Measurements from ENCODE around the gene TRMT61B. TPM values are rescaled to one million over a fixed set of nuclear protein-coding genes. Genes with fewer than 3 reads are reported as not detected.

Gene TRMT61B
- total and polyA plus RNA-seq, 9 of the 15 experiments (the other 6 are each of a cell fraction or from before 2014, with no cell fraction given): 13.2 to 28.3 (median 19.5) TPM

DNA sequence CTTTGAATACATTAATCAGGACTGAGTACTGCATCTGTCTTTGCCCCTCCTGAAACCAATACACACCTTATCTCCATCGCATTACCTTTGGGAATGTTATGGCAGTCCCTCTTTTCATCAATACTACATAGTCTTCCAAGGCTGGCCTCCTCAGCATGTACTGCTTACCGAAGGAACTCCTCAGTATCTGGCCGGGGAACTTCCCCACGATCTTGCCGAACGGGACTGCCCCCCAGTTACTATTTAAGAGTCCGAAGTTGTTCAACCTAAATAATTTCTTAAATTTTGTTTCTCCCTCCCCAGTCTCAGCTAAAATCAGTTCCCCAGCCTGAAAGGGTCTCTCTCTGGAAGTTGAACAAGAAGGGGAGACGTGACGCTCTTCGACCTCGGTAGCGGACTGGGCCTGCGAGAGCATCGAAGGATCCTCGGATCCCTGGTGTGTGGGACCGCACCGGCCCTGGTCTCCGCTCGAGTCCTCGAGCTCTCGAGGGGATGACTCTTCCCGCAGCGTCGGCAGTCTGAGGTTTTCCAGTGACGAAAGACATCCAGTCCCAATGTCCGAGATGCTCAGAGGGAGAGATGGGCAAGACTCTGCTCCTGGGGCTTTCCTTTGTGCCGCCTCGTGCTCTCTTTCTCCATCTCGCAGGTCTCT is 489 bp downstream of the TRMT61B start (continued):
- TF ChIP-seq, protein P1, sequence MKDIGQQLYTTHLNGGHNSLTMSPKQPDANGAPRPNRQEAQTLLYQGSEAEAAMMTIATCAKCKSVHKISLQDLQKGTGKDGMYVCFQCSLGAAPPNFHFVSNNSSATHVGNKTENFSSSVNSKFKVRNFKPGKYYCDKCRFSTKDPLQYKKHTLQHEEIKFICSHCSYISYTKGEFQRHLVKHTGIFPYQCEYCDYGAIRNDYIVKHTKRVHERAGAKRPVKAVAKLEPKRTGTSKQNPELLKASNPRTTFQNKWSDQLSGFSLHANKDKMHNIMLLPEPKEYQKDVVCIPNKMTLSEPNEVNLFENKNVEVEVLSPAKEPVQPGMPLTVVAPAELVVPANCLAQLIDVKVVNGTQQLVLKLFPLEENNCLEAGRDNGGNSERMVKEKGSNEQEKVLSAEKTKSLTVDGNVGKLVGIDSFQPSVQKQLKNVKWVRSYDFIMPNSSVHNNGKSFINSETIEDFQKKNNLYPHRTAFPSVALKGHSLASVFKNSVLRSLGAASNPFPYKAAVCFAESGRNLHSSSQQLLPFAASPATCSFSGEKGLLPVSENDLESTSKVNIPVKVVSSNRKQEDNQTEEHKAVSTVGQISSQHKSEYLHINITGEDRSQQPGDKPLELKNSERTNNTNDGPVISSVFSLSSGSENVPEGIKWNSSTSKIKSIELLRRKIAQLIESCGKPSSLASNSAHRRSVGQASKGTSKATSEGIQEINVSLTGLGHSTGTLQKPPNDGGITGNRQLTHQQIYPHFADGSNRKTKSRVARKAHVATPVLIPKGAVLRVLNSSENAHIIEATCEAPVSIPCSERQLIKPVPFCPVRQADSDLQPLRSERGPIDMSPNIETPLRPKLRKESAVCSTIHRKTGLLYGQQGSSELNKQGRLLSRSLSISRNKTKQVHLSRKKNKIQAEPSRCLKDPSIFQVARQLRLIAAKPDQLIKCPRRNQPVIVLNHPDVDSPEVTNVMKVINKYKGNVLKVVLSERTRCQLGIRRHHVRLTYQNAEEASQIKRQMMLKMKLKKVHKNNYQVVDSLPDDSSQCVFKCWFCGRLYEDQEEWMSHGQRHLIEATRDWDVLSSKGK (CRISPR knock-in tag; IDR thresholded peaks at IDR 0.05): no peak
- peak; percentile 43; the same call in 1 of the 2 replicates for TF ChIP-seq LCOR (CRISPR knock-in tag; IDR thresholded peaks at IDR 0.05)
- peak; percentile 74; the same call in 1 of the 2 replicates for TF ChIP-seq KAT7 (CRISPR knock-in tag; IDR thresholded peaks at IDR 0.05; ENCODE audit: borderline replicate concordance)
- TF ChIP-seq GTF2A2 (tag; IDR thresholded peaks at IDR 0.05): no peak
- no peak for TF ChIP-seq MCM5 (IDR thresholded peaks at IDR 0.05; ENCODE audit: low read depth)
- TF ChIP-seq TCF3 (CRISPR knock-in tag; IDR thresholded peaks at IDR 0.05): no peak
- TF ChIP-seq HEY1 (CRISPR knock-in tag; IDR thresholded peaks at IDR 0.05; ENCODE audit: borderline replicate concordance): no peak
- TF ChIP-seq, protein P2, sequence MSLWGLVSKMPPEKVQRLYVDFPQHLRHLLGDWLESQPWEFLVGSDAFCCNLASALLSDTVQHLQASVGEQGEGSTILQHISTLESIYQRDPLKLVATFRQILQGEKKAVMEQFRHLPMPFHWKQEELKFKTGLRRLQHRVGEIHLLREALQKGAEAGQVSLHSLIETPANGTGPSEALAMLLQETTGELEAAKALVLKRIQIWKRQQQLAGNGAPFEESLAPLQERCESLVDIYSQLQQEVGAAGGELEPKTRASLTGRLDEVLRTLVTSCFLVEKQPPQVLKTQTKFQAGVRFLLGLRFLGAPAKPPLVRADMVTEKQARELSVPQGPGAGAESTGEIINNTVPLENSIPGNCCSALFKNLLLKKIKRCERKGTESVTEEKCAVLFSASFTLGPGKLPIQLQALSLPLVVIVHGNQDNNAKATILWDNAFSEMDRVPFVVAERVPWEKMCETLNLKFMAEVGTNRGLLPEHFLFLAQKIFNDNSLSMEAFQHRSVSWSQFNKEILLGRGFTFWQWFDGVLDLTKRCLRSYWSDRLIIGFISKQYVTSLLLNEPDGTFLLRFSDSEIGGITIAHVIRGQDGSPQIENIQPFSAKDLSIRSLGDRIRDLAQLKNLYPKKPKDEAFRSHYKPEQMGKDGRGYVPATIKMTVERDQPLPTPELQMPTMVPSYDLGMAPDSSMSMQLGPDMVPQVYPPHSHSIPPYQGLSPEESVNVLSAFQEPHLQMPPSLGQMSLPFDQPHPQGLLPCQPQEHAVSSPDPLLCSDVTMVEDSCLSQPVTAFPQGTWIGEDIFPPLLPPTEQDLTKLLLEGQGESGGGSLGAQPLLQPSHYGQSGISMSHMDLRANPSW (CRISPR knock-in tag; IDR thresholded peaks at IDR 0.05): no peak
- TF ChIP-seq BACH1 (tag; IDR thresholded peaks at IDR 0.05): no peak
- TF ChIP-seq, protein P3, sequence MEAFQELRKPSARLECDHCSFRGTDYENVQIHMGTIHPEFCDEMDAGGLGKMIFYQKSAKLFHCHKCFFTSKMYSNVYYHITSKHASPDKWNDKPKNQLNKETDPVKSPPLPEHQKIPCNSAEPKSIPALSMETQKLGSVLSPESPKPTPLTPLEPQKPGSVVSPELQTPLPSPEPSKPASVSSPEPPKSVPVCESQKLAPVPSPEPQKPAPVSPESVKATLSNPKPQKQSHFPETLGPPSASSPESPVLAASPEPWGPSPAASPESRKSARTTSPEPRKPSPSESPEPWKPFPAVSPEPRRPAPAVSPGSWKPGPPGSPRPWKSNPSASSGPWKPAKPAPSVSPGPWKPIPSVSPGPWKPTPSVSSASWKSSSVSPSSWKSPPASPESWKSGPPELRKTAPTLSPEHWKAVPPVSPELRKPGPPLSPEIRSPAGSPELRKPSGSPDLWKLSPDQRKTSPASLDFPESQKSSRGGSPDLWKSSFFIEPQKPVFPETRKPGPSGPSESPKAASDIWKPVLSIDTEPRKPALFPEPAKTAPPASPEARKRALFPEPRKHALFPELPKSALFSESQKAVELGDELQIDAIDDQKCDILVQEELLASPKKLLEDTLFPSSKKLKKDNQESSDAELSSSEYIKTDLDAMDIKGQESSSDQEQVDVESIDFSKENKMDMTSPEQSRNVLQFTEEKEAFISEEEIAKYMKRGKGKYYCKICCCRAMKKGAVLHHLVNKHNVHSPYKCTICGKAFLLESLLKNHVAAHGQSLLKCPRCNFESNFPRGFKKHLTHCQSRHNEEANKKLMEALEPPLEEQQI (IDR thresholded peaks at IDR 0.05): no peak
- TF ChIP-seq, protein P4, sequence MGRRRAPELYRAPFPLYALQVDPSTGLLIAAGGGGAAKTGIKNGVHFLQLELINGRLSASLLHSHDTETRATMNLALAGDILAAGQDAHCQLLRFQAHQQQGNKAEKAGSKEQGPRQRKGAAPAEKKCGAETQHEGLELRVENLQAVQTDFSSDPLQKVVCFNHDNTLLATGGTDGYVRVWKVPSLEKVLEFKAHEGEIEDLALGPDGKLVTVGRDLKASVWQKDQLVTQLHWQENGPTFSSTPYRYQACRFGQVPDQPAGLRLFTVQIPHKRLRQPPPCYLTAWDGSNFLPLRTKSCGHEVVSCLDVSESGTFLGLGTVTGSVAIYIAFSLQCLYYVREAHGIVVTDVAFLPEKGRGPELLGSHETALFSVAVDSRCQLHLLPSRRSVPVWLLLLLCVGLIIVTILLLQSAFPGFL (CRISPR knock-in tag; IDR thresholded peaks at IDR 0.05): 0 out of 2 replicates have a peak, but pooled peaks have one; percentile 23
- peak; percentile 71 for TF ChIP-seq CHD1 (IDR thresholded peaks at IDR 0.05; ENCODE audit: low read length)
